ENCODE results near the gene KTN1. TPM values are rescaled to one million over a fixed set of nuclear protein-coding genes. Genes with fewer than 3 reads are reported as not detected.

KTN1 gene
- total RNA-seq, 2 experiments from 2014 or later = 91.0 to 93.7 TPM

GRCh38 chr14:55620981-55621380 lies 41.0 kb downstream of the KTN1 start:
- CTCF ChIA-PET = no interaction called here
- Mint-ChIP-seq H3K27me3 (ENCODE audit: low read depth) (no peaks in the 10 kb centered on the region), H3K27ac (no peak overlapping the region), H3K9me3 (ENCODE audit: insufficient read depth) (peaks cover 17% of the 10 kb centered on the region), H3K36me3 (ENCODE audit: low read depth) (peaks cover 69% of the 10 kb centered on the region), H3K4me3 (no peak overlapping the region), H3K4me1 (ENCODE audit: low read depth) (peaks cover 8% of the 10 kb centered on the region)
- DNase-seq (no peak), ATAC-seq (no peak)
- POLR2A ChIA-PET = no interaction called here

- DNase-seq (no peak), ATAC-seq (no peak)
- H3K4me1 Mint-ChIP-seq (ENCODE audit: low read depth) = peaks cover 8% of the 10 kb centered on the region
- H3K27ac Mint-ChIP-seq = no peak overlapping the region
- ChIA-PET POLR2A (interaction anchor here (0.5 kb wide), 1 partner anchor 22 kb away, joined by 3 read pairs; no protein-coding TSS in a partner anchor), CTCF (no interaction called here)
- no peak overlapping the region for H3K4me3 Mint-ChIP-seq
- no peaks in the 10 kb centered on the region for H3K27me3 Mint-ChIP-seq (ENCODE audit: low read depth)
- peaks cover 17% of the 10 kb centered on the region for H3K9me3 Mint-ChIP-seq (ENCODE audit: insufficient read depth)
- peaks cover 67% of the 10 kb centered on the region for H3K36me3 Mint-ChIP-seq (ENCODE audit: low read depth)
These were observed 41.4 kb downstream of the KTN1 start for GRCh38 chr14:55621391-55621790.

DNA sequence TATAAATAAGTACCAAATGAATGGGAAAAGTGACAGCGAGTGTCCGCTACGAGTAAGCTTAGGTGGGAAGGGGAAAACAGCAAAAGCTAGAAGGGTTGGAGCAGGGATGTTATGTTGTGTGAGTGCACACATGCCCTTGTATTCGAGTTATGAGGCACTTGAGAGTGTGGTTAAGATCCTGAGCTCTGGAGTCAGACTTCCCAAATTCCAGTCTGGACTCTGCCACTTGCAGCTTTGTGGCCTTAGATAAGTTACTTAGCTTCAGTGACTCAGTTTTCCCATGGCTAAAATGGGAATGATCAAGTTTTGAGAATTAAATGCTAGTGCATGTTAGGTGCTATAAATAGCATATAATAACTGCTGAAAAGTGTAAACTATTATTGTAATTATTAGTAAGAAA lies 44.9 kb downstream of the KTN1 start:
- Mint-ChIP-seq H3K4me1 (ENCODE audit: low read depth) (peaks cover 11% of the 10 kb centered on the region), H3K27ac (no peak overlapping the region), H3K9me3 (ENCODE audit: insufficient read depth) (peaks cover 5% of the 10 kb centered on the region), H3K36me3 (ENCODE audit: low read depth) (peaks cover 59% of the 10 kb centered on the region), H3K27me3 (ENCODE audit: low read depth) (no peaks in the 10 kb centered on the region), H3K4me3 (no peak overlapping the region)
- CTCF ChIA-PET = no interaction called here
- POLR2A ChIA-PET = interaction anchor here (1.1 kb wide), 1 partner anchor 10 kb away, joined by 3 read pairs; no protein-coding TSS in a partner anchor
- no peak for ATAC-seq
- no peak for DNase-seq

DNA sequence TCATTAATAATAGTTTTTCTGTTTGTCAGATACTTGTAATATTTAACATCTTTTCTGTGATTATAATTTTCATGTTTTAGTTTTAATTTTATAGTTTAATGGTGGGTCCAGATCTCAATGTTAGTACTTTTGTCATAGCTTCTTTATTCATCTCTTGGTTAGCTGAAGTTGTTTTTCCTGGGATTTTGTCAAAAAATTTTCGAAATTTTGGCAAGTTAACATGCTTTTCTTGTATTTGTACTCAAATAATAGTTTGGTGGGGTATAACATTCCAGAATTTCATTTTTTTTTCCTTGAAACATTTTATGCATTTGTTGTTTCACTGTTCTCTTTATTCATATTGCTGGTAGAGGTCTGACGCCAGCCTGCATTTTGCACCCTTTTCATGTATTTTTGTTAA lies 45.5 kb downstream of the KTN1 start:
- H3K36me3 Mint-ChIP-seq (ENCODE audit: low read depth) = peaks cover 58% of the 10 kb centered on the region
- ChIA-PET POLR2A (interaction anchor here (1.1 kb wide), 1 partner anchor 9 kb away, joined by 3 read pairs; no protein-coding TSS in a partner anchor), CTCF (no interaction called here)

GRCh38 chr14:55626131-55626530 lies 46.1 kb downstream of the KTN1 start:
- Mint-ChIP-seq H3K36me3 (ENCODE audit: low read depth) (peaks cover 52% of the 10 kb centered on the region), H3K27ac (no peak overlapping the region)

More for the DNA sequence above, 45.5 kb downstream of the KTN1 start:
- no peak overlapping the region for H3K27ac Mint-ChIP-seq
- peaks cover 11% of the 10 kb centered on the region for H3K4me1 Mint-ChIP-seq (ENCODE audit: low read depth)
- H3K9me3 Mint-ChIP-seq (ENCODE audit: insufficient read depth) = no peaks in the 10 kb centered on the region
- no peak for ATAC-seq
- no peak overlapping the region for H3K4me3 Mint-ChIP-seq
- no peak for DNase-seq
- no peaks in the 10 kb centered on the region for H3K27me3 Mint-ChIP-seq (ENCODE audit: low read depth)

DNA sequence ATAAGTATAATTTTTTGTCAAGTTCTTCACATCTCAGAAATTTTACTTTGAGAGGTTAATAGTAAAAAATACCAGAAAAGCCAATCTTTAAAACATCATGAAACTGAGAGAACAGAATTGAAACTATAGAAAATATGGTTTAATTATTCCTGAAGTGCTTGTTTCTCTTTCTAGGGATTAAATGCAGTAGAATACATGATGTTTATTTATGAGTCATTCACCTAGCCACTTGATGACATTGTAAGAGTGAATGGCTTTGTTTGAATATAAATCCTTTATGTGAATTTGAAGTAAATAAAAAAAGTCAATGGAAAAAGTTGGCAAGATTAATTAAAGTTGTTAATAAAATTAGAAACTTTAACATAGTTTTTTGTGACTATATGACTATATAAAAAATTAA lies 48.4 kb downstream of the KTN1 start:
- ATAC-seq = no peak
- no peaks in the 10 kb centered on the region for H3K9me3 Mint-ChIP-seq (ENCODE audit: insufficient read depth)

More at GRCh38 chr14:55626131-55626530, 46.1 kb downstream of the KTN1 start:
- Mint-ChIP-seq H3K4me1 (ENCODE audit: low read depth) (peaks cover 11% of the 10 kb centered on the region), H3K27me3 (ENCODE audit: low read depth) (no peaks in the 10 kb centered on the region), H3K4me3 (no peak overlapping the region), H3K9me3 (ENCODE audit: insufficient read depth) (no peaks in the 10 kb centered on the region)
- POLR2A ChIA-PET = no interaction called here
- CTCF ChIA-PET = interaction anchor here (1.0 kb wide), 1 partner anchor 45 kb away, joined by 4 read pairs; no protein-coding TSS in a partner anchor
- DNase-seq (no peak), ATAC-seq (no peak)

DNA sequence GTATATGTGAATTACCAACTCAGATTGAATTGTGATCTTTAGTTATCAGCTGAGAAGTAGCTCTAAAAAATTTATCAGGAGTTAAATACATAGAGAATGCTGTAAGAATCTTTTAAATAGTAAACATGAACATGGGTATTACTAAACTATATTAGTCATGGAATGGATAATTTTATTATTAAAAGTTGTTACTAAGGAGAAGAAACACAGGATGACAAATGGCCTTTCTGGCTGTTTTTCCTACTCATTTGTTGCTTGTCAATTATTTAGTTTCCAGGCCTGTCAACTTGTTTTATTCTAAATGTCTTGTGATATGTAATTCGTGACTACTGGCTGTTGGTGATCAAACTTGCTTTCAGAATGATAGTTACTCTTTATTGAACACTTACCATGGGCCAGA lies 58.7 kb downstream of the KTN1 start:
- ChIA-PET POLR2A (no interaction called here), CTCF (no interaction called here)
- ATAC-seq (no peak), DNase-seq (no peak)
- Mint-ChIP-seq H3K4me1 (ENCODE audit: low read depth) (peaks cover 3% of the 10 kb centered on the region), H3K27ac (no peak overlapping the region), H3K9me3 (ENCODE audit: insufficient read depth) (no peaks in the 10 kb centered on the region), H3K36me3 (ENCODE audit: low read depth) (peaks cover 40% of the 10 kb centered on the region), H3K27me3 (ENCODE audit: low read depth) (no peaks in the 10 kb centered on the region), H3K4me3 (no peak overlapping the region)

More for the DNA sequence above, 48.4 kb downstream of the KTN1 start:
- ChIA-PET POLR2A (no interaction called here), CTCF (no interaction called here)
- no peak overlapping the region for H3K27ac Mint-ChIP-seq
- no peak overlapping the region for H3K4me3 Mint-ChIP-seq
- H3K27me3 Mint-ChIP-seq (ENCODE audit: low read depth) = no peaks in the 10 kb centered on the region
- peaks cover 5% of the 10 kb centered on the region for H3K4me1 Mint-ChIP-seq (ENCODE audit: low read depth)
- DNase-seq = no peak
- H3K36me3 Mint-ChIP-seq (ENCODE audit: low read depth) = peaks cover 41% of the 10 kb centered on the region

DNA sequence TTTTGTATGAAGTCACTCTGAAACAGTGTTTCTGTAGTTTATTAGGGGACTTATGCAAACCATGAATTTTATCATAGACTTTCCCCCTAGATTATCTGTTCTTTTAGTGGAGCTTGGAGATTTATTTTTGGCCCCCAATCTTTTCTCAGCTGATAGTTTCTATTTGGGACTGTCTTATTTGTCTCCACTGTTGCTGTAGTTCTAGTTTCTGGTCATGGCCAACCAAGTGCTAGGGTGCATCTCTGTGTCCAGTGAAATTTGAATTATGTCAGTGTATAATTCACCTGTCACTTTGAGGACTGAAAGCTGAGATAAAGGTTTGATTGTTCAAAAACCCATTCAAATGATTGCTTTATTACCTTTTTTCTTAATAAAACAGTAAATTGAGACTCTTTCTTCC lies 61.3 kb downstream of the KTN1 start:
- Mint-ChIP-seq H3K9me3 (ENCODE audit: insufficient read depth) (no peaks in the 10 kb centered on the region), H3K27me3 (ENCODE audit: low read depth) (no peaks in the 10 kb centered on the region), H3K36me3 (ENCODE audit: low read depth) (peaks cover 45% of the 10 kb centered on the region), H3K4me1 (ENCODE audit: low read depth) (peaks cover 8% of the 10 kb centered on the region), H3K27ac (no peak overlapping the region), H3K4me3 (no peak overlapping the region)
- ATAC-seq (no peak), DNase-seq (no peak)
- CTCF ChIA-PET = interaction anchor here (1.2 kb wide), 1 partner anchor 195 kb away, joined by 8 read pairs; no protein-coding TSS in a partner anchor
- POLR2A ChIA-PET = no interaction called here

DNA sequence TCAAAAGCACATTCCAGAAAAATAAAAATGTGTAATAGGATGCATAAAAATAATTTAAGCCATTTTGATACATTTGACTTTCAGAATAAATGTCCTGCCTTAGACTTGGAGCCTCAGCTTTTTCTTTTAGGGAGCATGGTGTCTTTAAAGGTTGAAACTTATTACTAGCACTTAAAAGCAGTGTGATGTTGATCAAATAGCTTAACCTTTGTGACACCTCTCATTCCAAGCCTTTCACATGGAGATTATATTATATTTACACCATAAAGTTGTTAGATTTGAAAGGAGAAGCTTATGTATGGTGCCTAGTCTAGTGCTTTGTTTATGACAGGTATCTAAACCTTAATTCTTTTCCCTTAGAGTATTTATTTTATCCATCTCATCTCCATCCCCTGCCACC lies 61.9 kb downstream of the KTN1 start:
- Mint-ChIP-seq H3K27me3 (ENCODE audit: low read depth) (no peaks in the 10 kb centered on the region), H3K9me3 (ENCODE audit: insufficient read depth) (no peaks in the 10 kb centered on the region), H3K4me3 (no peak overlapping the region), H3K4me1 (ENCODE audit: low read depth) (peaks cover 8% of the 10 kb centered on the region), H3K27ac (no peak overlapping the region), H3K36me3 (ENCODE audit: low read depth) (peaks cover 41% of the 10 kb centered on the region)
- POLR2A ChIA-PET = no interaction called here
- CTCF ChIA-PET = interaction anchor here (1.0 to 1.2 kb wide), 2 partner anchors 196 to 938 kb away, joined by 3 to 8 read pairs; partner anchors contain the start of gene TMEM260
- no peak for DNase-seq
- ATAC-seq = no peak

DNA sequence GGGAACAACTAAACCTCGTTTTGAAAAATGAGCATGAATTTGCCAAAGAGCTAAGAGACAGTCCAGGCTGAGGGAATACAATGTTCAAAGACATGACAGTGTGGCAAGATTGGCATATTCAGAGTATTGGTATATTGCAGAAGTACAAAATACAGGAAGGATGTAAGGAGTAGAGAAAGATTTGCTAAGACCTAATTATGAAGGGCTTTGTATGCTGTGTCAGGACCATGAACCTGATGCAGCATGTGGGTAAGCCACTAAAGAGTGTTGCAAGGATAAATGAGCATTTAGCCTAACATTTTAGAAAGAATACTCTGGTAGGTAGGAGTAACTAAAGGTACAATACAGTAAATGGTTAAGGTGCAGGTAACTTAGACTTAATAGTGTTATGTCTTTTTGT lies 65.1 kb downstream of the KTN1 start:
- CTCF ChIA-PET = no interaction called here

GRCh38 chr14:55645845-55646832 lies 66.1 kb downstream of the KTN1 start:
- no peak for DNase-seq
- no peaks in the 10 kb centered on the region for H3K27me3 Mint-ChIP-seq (ENCODE audit: low read depth)
- POLR2A ChIA-PET = no interaction called here
- no peak for ATAC-seq
- H3K27ac Mint-ChIP-seq = no peak overlapping the region
- no peaks in the 10 kb centered on the region for H3K9me3 Mint-ChIP-seq (ENCODE audit: insufficient read depth)
- H3K36me3 Mint-ChIP-seq (ENCODE audit: low read depth) = peaks cover 42% of the 10 kb centered on the region
- CTCF ChIA-PET = no interaction called here
- no peak overlapping the region for H3K4me3 Mint-ChIP-seq
- peaks cover 8% of the 10 kb centered on the region for H3K4me1 Mint-ChIP-seq (ENCODE audit: low read depth)

More for the DNA sequence above, 65.1 kb downstream of the KTN1 start:
- H3K9me3 Mint-ChIP-seq (ENCODE audit: insufficient read depth) = no peaks in the 10 kb centered on the region
- no peak for DNase-seq
- ATAC-seq = no peak
- no peak overlapping the region for H3K4me3 Mint-ChIP-seq
- no peaks in the 10 kb centered on the region for H3K27me3 Mint-ChIP-seq (ENCODE audit: low read depth)
- POLR2A ChIA-PET = interaction anchor here (0.5 kb wide), 1 partner anchor 200 kb away, joined by 3 read pairs; no protein-coding TSS in a partner anchor
- peaks cover 42% of the 10 kb centered on the region for H3K36me3 Mint-ChIP-seq (ENCODE audit: low read depth)
- H3K27ac Mint-ChIP-seq = no peak overlapping the region
- H3K4me1 Mint-ChIP-seq (ENCODE audit: low read depth) = peaks cover 8% of the 10 kb centered on the region

DNA sequence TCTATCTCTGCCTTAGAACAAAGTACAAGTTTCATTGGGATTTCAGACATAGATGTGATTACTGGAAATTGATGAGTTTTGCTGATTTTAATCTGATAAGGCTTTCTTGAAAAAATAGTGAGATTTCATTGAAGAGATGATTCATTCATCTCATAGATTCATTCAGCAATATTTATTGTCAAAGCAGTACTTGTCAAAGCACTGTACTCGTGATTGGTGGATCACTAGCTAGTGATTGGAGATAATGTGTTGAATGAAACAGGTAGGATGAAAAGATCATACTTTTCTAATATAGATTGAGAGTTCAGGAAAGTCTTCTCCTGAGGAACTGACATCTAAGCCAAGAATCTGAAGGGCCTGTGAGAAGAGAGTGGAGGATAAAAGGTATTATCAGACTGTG lies 71.0 kb downstream of the KTN1 start:
- H3K36me3 Mint-ChIP-seq (ENCODE audit: low read depth) = peaks cover 46% of the 10 kb centered on the region
- CTCF ChIA-PET = interaction anchor here (1.3 kb wide), 1 partner anchor 13 kb away, joined by 3 read pairs; no protein-coding TSS in a partner anchor
- no peak for ATAC-seq

More for the DNA sequence above, 71.0 kb downstream of the KTN1 start:
- DNase-seq = no peak
- H3K27ac Mint-ChIP-seq = no peak overlapping the region
- H3K9me3 Mint-ChIP-seq (ENCODE audit: insufficient read depth) = no peaks in the 10 kb centered on the region
- POLR2A ChIA-PET = interaction anchor here (0.5 kb wide), 1 partner anchor 70 kb away, joined by 3 read pairs; no protein-coding TSS in a partner anchor
- H3K4me3 Mint-ChIP-seq = no peak overlapping the region
- no peaks in the 10 kb centered on the region for H3K4me1 Mint-ChIP-seq (ENCODE audit: low read depth)
- no peaks in the 10 kb centered on the region for H3K27me3 Mint-ChIP-seq (ENCODE audit: low read depth)
